Astrocyte (in vitro differentiated cells and primary cell): ENCODE results near the gene AIP. TPM values are rescaled to one million over a fixed set of nuclear protein-coding genes. Genes with fewer than 3 reads are reported as not detected.

Source experiments
- DNase-seq: peaks from one replicate; pipeline ENCODE4 v3.0.0-alpha.2; 2010; ENCODE audit warnings: low read depth
- FAIRE-seq: peaks from 2 replicates; lab custom pipeline; 2011; peaks lifted over from hg19 to GRCh38; lab: Jason Lieb, UNC
- H2AFZ ChIP-seq: 2 replicates; pipeline ENCODE4 v1.6.0; 2012; ENCODE audit warnings: low read depth, low read length, inconsistent platforms
- H3K27ac ChIP-seq: 2 replicates; pipeline ENCODE4 v1.5.1; 2011; ENCODE audit warnings: low read depth, low read length, inconsistent platforms
- H3K27me3 ChIP-seq: 2 replicates; pipeline ENCODE4 v1.6.0; 2011; ENCODE audit warnings: low read length, inconsistent platforms; ENCODE audit not compliant: insufficient read depth
- H3K36me3 ChIP-seq: 2 replicates; pipeline ENCODE4 v1.5.1; 2011; ENCODE audit warnings: low read length, inconsistent platforms; ENCODE audit not compliant: insufficient read depth
- H3K4me1 ChIP-seq: 2 replicates; pipeline ENCODE4 v1.5.1; 2011; ENCODE audit warnings: low read length, inconsistent platforms; ENCODE audit not compliant: insufficient read depth
- H3K4me2 ChIP-seq: 2 replicates; pipeline ENCODE4 v1.6.0; 2012; ENCODE audit warnings: low read length, inconsistent platforms
- H3K4me3 ChIP-seq: 2 replicates; pipeline ENCODE4 v1.5.1; 2011; ENCODE audit warnings: low read depth, mild to moderate bottlenecking, low read length, inconsistent platforms; ENCODE audit not compliant: insufficient read depth
- H3K79me2 ChIP-seq: 2 replicates; pipeline ENCODE4 v1.6.0; 2012; ENCODE audit warnings: mild to moderate bottlenecking, low read length, inconsistent platforms; ENCODE audit not compliant: insufficient read depth
- H3K9ac ChIP-seq: 2 replicates; pipeline ENCODE4 v1.6.0; 2012; ENCODE audit warnings: mild to moderate bottlenecking, low read length, inconsistent platforms
- H3K9me3 ChIP-seq: 2 replicates; pipeline ENCODE4 v1.5.1; 2012; ENCODE audit warnings: low read depth, mild to moderate bottlenecking, low read length, inconsistent platforms; ENCODE audit not compliant: insufficient read depth
- H4K20me1 ChIP-seq: 2 replicates; pipeline ENCODE4 v1.6.0; 2012; ENCODE audit warnings: low read length, inconsistent platforms; ENCODE audit not compliant: insufficient read depth
- H3K27ac Mint-ChIP-seq: one replicate; pipeline ENCODE4 v1.8.0; 2021; ENCODE audit warnings: mild to moderate bottlenecking, mixed read lengths; ENCODE audit not compliant: unreplicated experiment
- H3K27me3 Mint-ChIP-seq: one replicate; pipeline ENCODE4 v1.8.0; 2021; ENCODE audit warnings: low read depth, mixed read lengths; ENCODE audit not compliant: unreplicated experiment
- H3K36me3 Mint-ChIP-seq: one replicate; pipeline ENCODE4 v1.8.0; 2021; ENCODE audit warnings: low read depth, mixed read lengths; ENCODE audit not compliant: unreplicated experiment
- H3K4me1 Mint-ChIP-seq: one replicate; pipeline ENCODE4 v1.8.0; 2021; ENCODE audit warnings: low read depth, mixed read lengths; ENCODE audit not compliant: unreplicated experiment
- H3K4me3 Mint-ChIP-seq: one replicate; pipeline ENCODE4 v1.8.0; 2021; ENCODE audit warnings: mild to moderate bottlenecking, moderate library complexity, mixed read lengths; ENCODE audit not compliant: unreplicated experiment
- H3K9me3 Mint-ChIP-seq: one replicate; pipeline ENCODE4 v1.8.0; 2021; ENCODE audit warnings: mild to moderate bottlenecking, mixed read lengths; ENCODE audit not compliant: unreplicated experiment
- EZH2 ChIP-seq: IDR thresholded peaks from 2 replicates; pipeline ENCODE4 v1.6.1; 2012; ENCODE audit warnings: mild to moderate bottlenecking, low read length, inconsistent platforms; ENCODE audit not compliant: insufficient read depth
- total RNA-seq: library from RNA; stranded (reverse); gene quantifications from 2 replicates; pipeline ENCODE4 v1.2.1, GENCODE V29; 2021
- TF ChIP-seq, protein P1 (sequence below): IDR thresholded peaks from 2 replicates; pipeline ENCODE4 v1.5.1; 2011; ENCODE audit warnings: low read depth, mild to moderate bottlenecking, inconsistent platforms, low read length, moderate library complexity; ENCODE audit not compliant: insufficient read depth

AIP gene
- total RNA-seq, 1 donor from 2014 or later, result 43.6 TPM

DNA sequence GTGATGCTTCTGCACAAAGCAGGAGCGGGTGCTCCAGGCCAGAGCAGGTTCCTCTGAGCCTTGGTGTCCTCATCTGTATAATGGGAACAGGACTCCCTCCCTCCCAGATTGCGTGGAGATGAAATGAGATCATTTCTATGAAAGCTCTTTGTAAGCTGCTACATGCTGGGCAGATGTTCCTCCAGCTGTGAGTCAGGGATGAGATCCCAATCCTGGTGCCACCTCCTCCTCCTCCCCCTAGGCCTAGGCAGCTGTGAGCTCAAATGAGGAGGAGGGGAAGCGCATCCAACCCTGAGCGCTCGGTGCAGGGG is 47.4 kb downstream of the AIP start:
- H3K4me2 ChIP-seq, result no peak overlapping the region
- no peak overlapping the region for H3K4me3 Mint-ChIP-seq
- H3K4me3 ChIP-seq, result no peak overlapping the region
- H2AFZ ChIP-seq, result no peak overlapping the region
- no peak overlapping the region for H3K27ac ChIP-seq
- no peaks in the 10 kb centered on the region for H3K36me3 ChIP-seq
- H4K20me1 ChIP-seq, result no peaks in the 10 kb centered on the region
- FAIRE-seq, result no peak
- peaks cover 17% of the 10 kb centered on the region for H3K27me3 Mint-ChIP-seq
- H3K27ac Mint-ChIP-seq, result no peak overlapping the region
- H3K79me2 ChIP-seq, result no peaks in the 10 kb centered on the region
- peaks cover 3% of the 10 kb centered on the region for H3K27me3 ChIP-seq
- H3K4me1 ChIP-seq, result no peaks in the 10 kb centered on the region
- H3K36me3 Mint-ChIP-seq, result no peaks in the 10 kb centered on the region
- no peak overlapping the region for H3K9ac ChIP-seq
- DNase-seq, result no peak
- peaks cover 22% of the 10 kb centered on the region for H3K9me3 Mint-ChIP-seq
- no peak for TF ChIP-seq EZH2
- TF ChIP-seq, protein P1, sequence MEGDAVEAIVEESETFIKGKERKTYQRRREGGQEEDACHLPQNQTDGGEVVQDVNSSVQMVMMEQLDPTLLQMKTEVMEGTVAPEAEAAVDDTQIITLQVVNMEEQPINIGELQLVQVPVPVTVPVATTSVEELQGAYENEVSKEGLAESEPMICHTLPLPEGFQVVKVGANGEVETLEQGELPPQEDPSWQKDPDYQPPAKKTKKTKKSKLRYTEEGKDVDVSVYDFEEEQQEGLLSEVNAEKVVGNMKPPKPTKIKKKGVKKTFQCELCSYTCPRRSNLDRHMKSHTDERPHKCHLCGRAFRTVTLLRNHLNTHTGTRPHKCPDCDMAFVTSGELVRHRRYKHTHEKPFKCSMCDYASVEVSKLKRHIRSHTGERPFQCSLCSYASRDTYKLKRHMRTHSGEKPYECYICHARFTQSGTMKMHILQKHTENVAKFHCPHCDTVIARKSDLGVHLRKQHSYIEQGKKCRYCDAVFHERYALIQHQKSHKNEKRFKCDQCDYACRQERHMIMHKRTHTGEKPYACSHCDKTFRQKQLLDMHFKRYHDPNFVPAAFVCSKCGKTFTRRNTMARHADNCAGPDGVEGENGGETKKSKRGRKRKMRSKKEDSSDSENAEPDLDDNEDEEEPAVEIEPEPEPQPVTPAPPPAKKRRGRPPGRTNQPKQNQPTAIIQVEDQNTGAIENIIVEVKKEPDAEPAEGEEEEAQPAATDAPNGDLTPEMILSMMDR, result no peak
- H3K4me1 Mint-ChIP-seq, result no peaks in the 10 kb centered on the region
- peaks cover 12% of the 10 kb centered on the region for H3K9me3 ChIP-seq

DNA sequence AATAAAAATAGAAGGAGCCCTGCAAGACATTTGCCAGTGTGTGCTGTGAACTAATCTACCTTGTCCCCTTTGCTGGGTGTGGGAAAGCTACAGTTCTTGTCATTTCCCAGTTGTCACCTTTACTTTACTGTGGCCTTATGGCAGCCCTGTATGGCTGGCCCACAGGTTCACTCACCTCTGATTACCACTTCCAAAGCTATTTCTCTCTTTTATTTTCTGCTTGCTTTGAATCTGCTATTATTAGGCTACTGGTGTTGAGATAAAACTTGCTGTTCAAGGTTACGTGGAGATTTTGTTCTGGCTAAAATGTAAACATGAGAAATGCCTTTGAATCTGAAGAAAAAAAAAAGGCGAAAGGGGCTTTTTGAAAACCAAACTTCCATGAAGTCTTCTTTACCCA is 50.1 kb downstream of the AIP start:
- Histone ChIP-seq H3K9me3 (peaks cover 12% of the 10 kb centered on the region), H3K9ac (no peak overlapping the region), H3K27me3 (peaks cover 3% of the 10 kb centered on the region), H2AFZ (no peak overlapping the region), H3K27ac (no peak overlapping the region), H3K79me2 (no peaks in the 10 kb centered on the region), H3K4me2 (no peak overlapping the region), H3K36me3 (no peaks in the 10 kb centered on the region), H3K4me3 (no peak overlapping the region), H3K4me1 (no peaks in the 10 kb centered on the region), H4K20me1 (no peaks in the 10 kb centered on the region)
- Mint-ChIP-seq H3K4me1 (no peaks in the 10 kb centered on the region), H3K36me3 (no peaks in the 10 kb centered on the region), H3K4me3 (no peak overlapping the region), H3K9me3 (peaks cover 14% of the 10 kb centered on the region), H3K27ac (no peak overlapping the region), H3K27me3 (peaks cover 5% of the 10 kb centered on the region)
- no peak for DNase-seq
- no peak for TF ChIP-seq EZH2
- TF ChIP-seq, protein P1, result no peak
- FAIRE-seq, result no peak

DNA sequence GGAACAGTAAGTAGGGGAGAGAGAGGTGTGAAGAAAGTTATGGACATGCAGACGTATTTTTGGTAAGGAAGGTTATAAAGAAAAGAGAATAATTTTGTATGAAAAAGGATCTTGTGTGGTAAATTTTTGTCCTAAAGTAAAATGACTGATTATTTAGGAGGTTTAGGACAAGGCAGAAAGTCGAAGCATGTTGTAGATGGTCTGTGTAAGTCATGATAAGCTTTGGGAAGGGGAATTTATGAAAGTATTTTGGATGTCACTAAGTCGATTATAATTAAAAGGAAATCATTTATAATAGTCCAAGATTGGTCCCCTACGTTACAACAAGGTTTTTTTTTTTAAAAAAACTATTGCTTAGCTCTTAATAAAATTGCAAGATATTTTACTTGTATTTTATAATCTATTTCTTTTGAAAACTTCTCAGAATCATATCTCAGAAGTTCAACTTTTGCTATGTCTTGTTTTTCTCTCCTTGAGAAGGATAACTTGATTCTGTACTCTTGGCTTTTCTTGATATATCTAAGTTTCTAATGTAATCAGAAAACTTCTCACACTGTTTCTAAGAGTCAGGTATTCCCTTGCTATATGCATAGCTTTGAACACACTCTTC is 51.3 kb downstream of the AIP start:
- Mint-ChIP-seq H3K4me1 (no peaks in the 10 kb centered on the region), H3K27me3 (peaks cover 5% of the 10 kb centered on the region), H3K9me3 (peaks cover 12% of the 10 kb centered on the region), H3K27ac (no peak overlapping the region), H3K36me3 (no peaks in the 10 kb centered on the region), H3K4me3 (no peak overlapping the region)
- no peak for FAIRE-seq
- H3K79me2 ChIP-seq, result no peaks in the 10 kb centered on the region
- peaks cover 3% of the 10 kb centered on the region for H3K27me3 ChIP-seq
- no peaks in the 10 kb centered on the region for H3K4me1 ChIP-seq
- no peak overlapping the region for H3K27ac ChIP-seq
- DNase-seq, result no peak
- H4K20me1 ChIP-seq, result no peaks in the 10 kb centered on the region
- no peak for TF ChIP-seq EZH2
- TF ChIP-seq, protein P1, result no peak
- H2AFZ ChIP-seq, result no peak overlapping the region
- no peak overlapping the region for H3K4me3 ChIP-seq
- peaks cover 12% of the 10 kb centered on the region for H3K9me3 ChIP-seq
- no peak overlapping the region for H3K4me2 ChIP-seq
- no peak overlapping the region for H3K9ac ChIP-seq
- no peaks in the 10 kb centered on the region for H3K36me3 ChIP-seq
